Neural progenitor cell (in vitro differentiated cells): ENCODE results near the gene GLMP. TPM values are rescaled to one million over a fixed set of nuclear protein-coding genes. Genes with fewer than 3 reads are reported as not detected.

Experiments used
- DNase-seq: peaks from one replicate; pipeline ENCODE4 v3.0.0-alpha.2; 2016; ENCODE audit warnings: low spot score
- H2AFZ ChIP-seq: fragments of 200-600 bp; sonication (generic); replicated peaks from 2 replicates; pipeline ENCODE4 v1.6.1; 2016; ENCODE audit warnings: antibody characterized with exemption
- H3F3A ChIP-seq: fragments of 200-600 bp; sonication (generic); 2 replicates; pipeline ENCODE4 v1.6.1; 2016; ENCODE audit warnings: antibody characterized with exemption, low read depth
- H3K27ac ChIP-seq: fragments of 200-600 bp; sonication (generic); 2 replicates; pipeline ENCODE4 v1.5.1; 2016; ENCODE audit warnings: mild to moderate bottlenecking
- H3K27me3 ChIP-seq: fragments of 200-600 bp; sonication (generic); 2 replicates; pipeline ENCODE4 v1.6.1; 2016; ENCODE audit warnings: mild to moderate bottlenecking, moderate library complexity
- H3K36me3 ChIP-seq: fragments of 200-600 bp; sonication (generic); 2 replicates; pipeline ENCODE4 v1.5.1; 2016
- H3K4me1 ChIP-seq: fragments of 200-600 bp; sonication (generic); 2 replicates; pipeline ENCODE4 v1.6.1; 2016; ENCODE audit warnings: mixed run types
- H3K4me2 ChIP-seq: fragments of 200-600 bp; sonication (generic); 2 replicates; pipeline ENCODE4 v1.6.1; 2016
- H3K4me3 ChIP-seq: fragments of 200-600 bp; sonication (generic); 2 replicates; pipeline ENCODE4 v1.5.1; 2016
- H3K79me2 ChIP-seq: fragments of 200-600 bp; sonication (generic); 2 replicates; pipeline ENCODE4 v1.6.1; 2016; ENCODE audit warnings: low read depth
- H3K9ac ChIP-seq: fragments of 200-600 bp; sonication (generic); 2 replicates; pipeline ENCODE4 v1.6.1; 2016
- H3K9me3 ChIP-seq: fragments of 200-600 bp; sonication (generic); 2 replicates; pipeline ENCODE4 v1.5.1; 2016; ENCODE audit warnings: low read depth
- H4K20me1 ChIP-seq: fragments of 200-600 bp; sonication (generic); 2 replicates; pipeline ENCODE4 v1.6.1; 2016; ENCODE audit warnings: low read depth
- H3K27ac Mint-ChIP-seq: 3 replicates; pipeline ENCODE4 v1.8.0; 2021; ENCODE audit warnings: mixed read lengths
- H3K27me3 Mint-ChIP-seq: 2 replicates; pipeline ENCODE4 v1.8.0; 2022; ENCODE audit warnings: low read depth, mild to moderate bottlenecking, inconsistent platforms, moderate library complexity, mixed read lengths; ENCODE audit not compliant: insufficient read depth
- H3K36me3 Mint-ChIP-seq: 3 replicates; pipeline ENCODE4 v1.8.0; 2021; ENCODE audit warnings: mixed read lengths
- H3K4me1 Mint-ChIP-seq: 3 replicates; pipeline ENCODE4 v1.8.0; 2021; ENCODE audit warnings: mixed read lengths
- H3K4me3 Mint-ChIP-seq: 3 replicates; pipeline ENCODE4 v1.8.0; 2021; ENCODE audit warnings: mild to moderate bottlenecking, moderate library complexity, mixed read lengths
- H3K9me3 Mint-ChIP-seq: 3 replicates; pipeline ENCODE4 v1.8.0; 2020; ENCODE audit warnings: mixed read lengths
- CTCF ChIP-seq: fragments of 200-600 bp; sonication (generic); IDR thresholded peaks from 2 replicates; pipeline ENCODE4 v1.5.1; 2017; ENCODE audit warnings: antibody characterized with exemption, mild to moderate bottlenecking
- EZH2 ChIP-seq: fragments of 200-600 bp; sonication (generic); IDR thresholded peaks from 2 replicates; pipeline ENCODE4 v1.6.1; 2017; ENCODE audit warnings: antibody characterized with exemption, mild to moderate bottlenecking, moderate library complexity
- EZH2phosphoT487 ChIP-seq: fragments of 200-600 bp; sonication (generic); IDR thresholded peaks from 2 replicates; pipeline ENCODE4 v1.6.1; 2017; ENCODE audit warnings: antibody characterized with exemption
- total RNA-seq: library from RNA; depleted of rRNA; stranded (reverse); fragments of >200 nt; gene quantifications from 2 replicates; pipeline ENCODE4 v1.2.3, GENCODE V29; 2015; ENCODE audit warnings: low replicate concordance

GLMP gene
- total RNA-seq, 1 donor from 2014 or later = 38.7 TPM

GRCh38 chr1:156249593-156249992 is 45.9 kb downstream of the GLMP start:
- no peak overlapping the region for H3K9ac ChIP-seq
- peaks cover 6% of the 10 kb centered on the region for H3K4me1 ChIP-seq
- no peak overlapping the region for H3K4me2 ChIP-seq
- DNase-seq = no peak
- H2AFZ ChIP-seq = no peak overlapping the region
- peak overlapping the region; percentile 13 for H3K27ac ChIP-seq
- Mint-ChIP-seq H3K36me3 (peaks cover 13% of the 10 kb centered on the region), H3K4me1 (peaks cover 5% of the 10 kb centered on the region), H3K9me3 (no peaks in the 10 kb centered on the region), H3K27me3 (peaks cover 7% of the 10 kb centered on the region), H3K27ac (no peak overlapping the region), H3K4me3 (no peak overlapping the region)
- peaks cover 19% of the 10 kb centered on the region for H3F3A ChIP-seq
- H4K20me1 ChIP-seq = peaks cover 4% of the 10 kb centered on the region
- H3K4me3 ChIP-seq = no peak overlapping the region
- TF ChIP-seq EZH2 (no peak), EZH2phosphoT487 (no peak), CTCF (no peak)
- H3K27me3 ChIP-seq = no peaks in the 10 kb centered on the region
- no peaks in the 10 kb centered on the region for H3K9me3 ChIP-seq
- H3K36me3 ChIP-seq = no peaks in the 10 kb centered on the region
- H3K79me2 ChIP-seq = no peaks in the 10 kb centered on the region

DNA sequence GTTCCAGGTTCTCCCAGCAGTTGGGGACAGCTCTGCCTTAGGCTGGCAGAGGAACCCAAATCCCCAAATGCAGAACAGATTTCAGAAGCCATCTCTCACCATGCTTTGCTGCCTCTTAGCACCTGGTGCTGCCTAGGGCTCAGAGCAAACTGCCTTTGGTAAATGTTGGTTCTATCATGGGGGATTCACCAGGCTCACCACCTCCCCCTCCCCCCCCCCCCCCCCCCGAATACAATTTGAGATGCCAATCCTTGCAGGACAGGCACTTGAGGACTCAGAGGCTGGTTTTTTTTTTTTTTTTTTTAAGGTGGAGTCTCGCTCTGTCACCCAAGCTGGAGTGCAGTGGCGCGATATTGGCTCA is 47.2 kb downstream of the GLMP start:
- no peak overlapping the region for H3K4me3 Mint-ChIP-seq
- H3K4me1 Mint-ChIP-seq = peaks cover 5% of the 10 kb centered on the region
- Histone ChIP-seq H3K9me3 (no peaks in the 10 kb centered on the region), H3K27me3 (no peaks in the 10 kb centered on the region), H3K9ac (no peak overlapping the region), H3K4me2 (no peak overlapping the region), H3K27ac (peak overlapping the region; percentile 80), H3K4me3 (no peak overlapping the region), H4K20me1 (no peaks in the 10 kb centered on the region), H3F3A (peaks cover 19% of the 10 kb centered on the region), H3K36me3 (no peaks in the 10 kb centered on the region), H2AFZ (no peak overlapping the region), H3K4me1 (peaks cover 6% of the 10 kb centered on the region), H3K79me2 (no peaks in the 10 kb centered on the region)
- peaks cover 9% of the 10 kb centered on the region for H3K27me3 Mint-ChIP-seq
- no peak for TF ChIP-seq EZH2phosphoT487
- no peak for TF ChIP-seq CTCF
- no peak for TF ChIP-seq EZH2
- no peak overlapping the region for H3K27ac Mint-ChIP-seq
- H3K36me3 Mint-ChIP-seq = peaks cover 8% of the 10 kb centered on the region
- H3K9me3 Mint-ChIP-seq = no peaks in the 10 kb centered on the region
- DNase-seq = no peak

GRCh38 chr1:156247460-156248322 is 47.8 kb downstream of the GLMP start, which contains the start of gene PAQR6:
Gene PAQR6, minus strand, starts transcription at chr1:156248056. Its CDS starts 1,325 bp downstream, at chr1:156246731.
- no peak for TF ChIP-seq EZH2
- TF ChIP-seq CTCF = no peak
- TF ChIP-seq EZH2phosphoT487 = no peak
- no peaks in the 10 kb centered on the region for H4K20me1 ChIP-seq
- H3K36me3 Mint-ChIP-seq = peaks cover 6% of the 10 kb centered on the region
- H3K9ac ChIP-seq = no peak within 1 kb of the TSS
- H3K9me3 Mint-ChIP-seq = no peaks in the 10 kb centered on the region
- H3K27me3 Mint-ChIP-seq = peaks cover 9% of the 10 kb centered on the region
- no peaks in the 10 kb centered on the region for H3K36me3 ChIP-seq
- H3K4me1 ChIP-seq = peaks cover 6% of the 10 kb centered on the region
- H3K27me3 ChIP-seq = no peaks in the 10 kb centered on the region
- H3K9me3 ChIP-seq = no peaks in the 10 kb centered on the region
- H3K4me2 ChIP-seq = no peak within 1 kb of the TSS
- no peak within 1 kb of the TSS for H3K27ac Mint-ChIP-seq
- H3K79me2 ChIP-seq = no peaks in the 10 kb centered on the region
- peak; percentile 68 for DNase-seq
- H2AFZ ChIP-seq = no peak within 1 kb of the TSS
- peaks cover 19% of the 10 kb centered on the region for H3F3A ChIP-seq
- H3K4me3 Mint-ChIP-seq = no peak within 1 kb of the TSS
- no peak within 1 kb of the TSS for H3K4me3 ChIP-seq
- H3K27ac ChIP-seq = peak within 1 kb of the TSS; percentile 80
- H3K4me1 Mint-ChIP-seq = peaks cover 5% of the 10 kb centered on the region
